Osteoblast (primary cell): ENCODE results near the gene ZNF775. TPM values are rescaled to one million over a fixed set of nuclear protein-coding genes. Genes with fewer than 3 reads are reported as not detected.

ENCODE experiments used
- DNase-seq: peaks from one replicate; pipeline ENCODE4 v3.0.0; 2011; ENCODE audit warnings: low spot score, mixed read lengths; ENCODE audit not compliant: insufficient read length; ENCODE audit errors: missing footprints
- H2AFZ ChIP-seq: 2 replicates; pipeline ENCODE4 v1.6.0; 2011; ENCODE audit warnings: mild to moderate bottlenecking, low read length
- H3K27ac ChIP-seq: 2 replicates; pipeline ENCODE4 v1.5.1; 2011; ENCODE audit warnings: mild to moderate bottlenecking, low read depth, low read length, moderate library complexity
- H3K27me3 ChIP-seq: 2 replicates; pipeline ENCODE4 v1.6.0; 2012; ENCODE audit warnings: mild to moderate bottlenecking, control low read depth, inconsistent platforms, low read length, moderate library complexity; ENCODE audit not compliant: insufficient read depth
- H3K36me3 ChIP-seq: 2 replicates; pipeline ENCODE4 v1.5.1; 2011; ENCODE audit warnings: mild to moderate bottlenecking, low read length, control low read depth, moderate library complexity; ENCODE audit not compliant: insufficient read depth
- H3K4me1 ChIP-seq: 2 replicates; pipeline ENCODE4 v1.5.1; 2011; ENCODE audit warnings: mild to moderate bottlenecking, low read length, control low read depth, moderate library complexity; ENCODE audit not compliant: insufficient read depth
- H3K4me2 ChIP-seq: 2 replicates; pipeline ENCODE4 v1.6.0; 2011; ENCODE audit warnings: mild to moderate bottlenecking, low read length; ENCODE audit not compliant: insufficient read depth
- H3K4me3 ChIP-seq: fragments of 200-600 bp; sonication (generic); 3 replicates; pipeline ENCODE4 v1.5.1; 2012; ENCODE audit warnings: mild to moderate bottlenecking, low read length, inconsistent platforms; ENCODE audit not compliant: insufficient read depth
- H3K79me2 ChIP-seq: 2 replicates; pipeline ENCODE4 v1.6.0; 2012; ENCODE audit warnings: mild to moderate bottlenecking, low read length, control low read depth, inconsistent platforms; ENCODE audit not compliant: insufficient read depth
- H3K9me3 ChIP-seq: 2 replicates; pipeline ENCODE4 v1.5.1; 2011; ENCODE audit warnings: low read depth, low read length, control low read depth
- H4K20me1 ChIP-seq: 2 replicates; pipeline ENCODE4 v1.6.0; 2012; ENCODE audit warnings: mild to moderate bottlenecking, low read length, control low read depth; ENCODE audit not compliant: insufficient read depth
- CTCF ChIP-seq: IDR thresholded peaks from 2 replicates; pipeline ENCODE4 v1.5.1; 2011; ENCODE audit warnings: mild to moderate bottlenecking, low read depth, low read length, moderate library complexity; ENCODE audit errors: extremely low read depth
- total RNA-seq: library from RNA; depleted of rRNA; stranded (reverse); fragments of >200 nt; gene quantifications from 2 replicates; pipeline ENCODE4 v1.2.3, GENCODE V29; 2012

ZNF775 gene
- total RNA-seq, 1 donor: 6.2 TPM

- H2AFZ ChIP-seq: no peak overlapping the region
- peaks cover 24% of the 10 kb centered on the region for H3K4me1 ChIP-seq
- H4K20me1 ChIP-seq: peaks cover 27% of the 10 kb centered on the region
- H3K36me3 ChIP-seq: peaks cover 28% of the 10 kb centered on the region
- peak overlapping the region; percentile 10 for H3K4me3 ChIP-seq
- peak overlapping the region; percentile 86 for H3K27ac ChIP-seq
- H3K9me3 ChIP-seq: no peaks in the 10 kb centered on the region
- H3K4me2 ChIP-seq: peak overlapping the region; percentile 100
- H3K27me3 ChIP-seq: no peaks in the 10 kb centered on the region
- no peak for TF ChIP-seq CTCF
- peaks cover 51% of the 10 kb centered on the region for H3K79me2 ChIP-seq
- DNase-seq: no peak
Observed at GRCh38 chr7:150371131-150371995, 7.8 kb upstream of the ZNF775 start.

- H3K27ac ChIP-seq: no peak overlapping the region
- peak; percentile 62 for DNase-seq
- peaks cover 27% of the 10 kb centered on the region for H4K20me1 ChIP-seq
- H3K4me2 ChIP-seq: no peak overlapping the region
- no peak for TF ChIP-seq CTCF
- H3K4me1 ChIP-seq: peaks cover 24% of the 10 kb centered on the region
- H3K9me3 ChIP-seq: no peaks in the 10 kb centered on the region
- H3K36me3 ChIP-seq: peaks cover 28% of the 10 kb centered on the region
- H3K27me3 ChIP-seq: no peaks in the 10 kb centered on the region
- no peak overlapping the region for H2AFZ ChIP-seq
- H3K4me3 ChIP-seq: no peak overlapping the region
- H3K79me2 ChIP-seq: peaks cover 51% of the 10 kb centered on the region
Observed at GRCh38 chr7:150371996-150372270, 7.2 kb upstream of the ZNF775 start.

- DNase-seq: peak; percentile 39
- no peak overlapping the region for H3K27ac ChIP-seq
- H3K4me3 ChIP-seq: no peak overlapping the region
- H3K4me1 ChIP-seq: peaks cover 24% of the 10 kb centered on the region
- peaks cover 28% of the 10 kb centered on the region for H3K36me3 ChIP-seq
- TF ChIP-seq CTCF: no peak
- H3K79me2 ChIP-seq: peaks cover 51% of the 10 kb centered on the region
- H3K9me3 ChIP-seq: no peaks in the 10 kb centered on the region
- no peak overlapping the region for H2AFZ ChIP-seq
- no peaks in the 10 kb centered on the region for H3K27me3 ChIP-seq
- peaks cover 27% of the 10 kb centered on the region for H4K20me1 ChIP-seq
- no peak overlapping the region for H3K4me2 ChIP-seq
Observed at GRCh38 chr7:150372271-150373048, 6.7 kb upstream of the ZNF775 start.
